Nephron (organoid): ENCODE results near the gene IVNS1ABP.

Experiments
- H3K27ac Mint-ChIP-seq, 3 experiments: 2 replicates each; pipeline ENCODE4 v1.8.0; 2020; ENCODE audit warnings: mixed read lengths in 3 of 3, mild to moderate bottlenecking in 2 of 3, moderate library complexity in 1 of 3
- H3K27me3 Mint-ChIP-seq: 2 replicates; pipeline ENCODE4 v1.8.0; 2021; ENCODE audit warnings: low read depth, mild to moderate bottlenecking, moderate library complexity, mixed read lengths
- H3K36me3 Mint-ChIP-seq: 2 replicates; pipeline ENCODE4 v1.8.0; 2020; ENCODE audit warnings: low read depth, mixed read lengths
- H3K4me1 Mint-ChIP-seq: 2 replicates; pipeline ENCODE4 v1.8.0; 2020; ENCODE audit warnings: mixed read lengths
- H3K4me3 Mint-ChIP-seq, 3 experiments: 2 replicates each; pipeline ENCODE4 v1.8.0; 2020; ENCODE audit warnings: mild to moderate bottlenecking in 3 of 3, mixed read lengths in 3 of 3, moderate library complexity in 2 of 3
- H3K9me3 Mint-ChIP-seq: 2 replicates; pipeline ENCODE4 v1.8.0; 2020; ENCODE audit warnings: mixed read lengths
- TF ChIP-seq, protein P1 (sequence below), 3 experiments: fragments of 200-600 bp; sonication (generic); IDR thresholded peaks; one replicate each; pipeline ENCODE4 v1.5.0; 2021; ENCODE audit warnings: antibody characterized with exemption in 3 of 3; ENCODE audit not compliant: unreplicated experiment in 3 of 3

The IVNS1ABP gene

GRCh38 chr1:185317886-185318310 is 855 bp upstream of the IVNS1ABP start:
- Mint-ChIP-seq H3K27ac (peak overlapping the region; percentile 96 to 99 (median 96)), H3K4me1 (peaks cover 44% of the 10 kb centered on the region), H3K36me3 (no peaks in the 10 kb centered on the region), H3K27me3 (no peaks in the 10 kb centered on the region), H3K4me3 (peak overlapping the region; percentile 94 to 99 (median 94)), H3K9me3 (no peaks in the 10 kb centered on the region)
- TF ChIP-seq, protein P1, sequence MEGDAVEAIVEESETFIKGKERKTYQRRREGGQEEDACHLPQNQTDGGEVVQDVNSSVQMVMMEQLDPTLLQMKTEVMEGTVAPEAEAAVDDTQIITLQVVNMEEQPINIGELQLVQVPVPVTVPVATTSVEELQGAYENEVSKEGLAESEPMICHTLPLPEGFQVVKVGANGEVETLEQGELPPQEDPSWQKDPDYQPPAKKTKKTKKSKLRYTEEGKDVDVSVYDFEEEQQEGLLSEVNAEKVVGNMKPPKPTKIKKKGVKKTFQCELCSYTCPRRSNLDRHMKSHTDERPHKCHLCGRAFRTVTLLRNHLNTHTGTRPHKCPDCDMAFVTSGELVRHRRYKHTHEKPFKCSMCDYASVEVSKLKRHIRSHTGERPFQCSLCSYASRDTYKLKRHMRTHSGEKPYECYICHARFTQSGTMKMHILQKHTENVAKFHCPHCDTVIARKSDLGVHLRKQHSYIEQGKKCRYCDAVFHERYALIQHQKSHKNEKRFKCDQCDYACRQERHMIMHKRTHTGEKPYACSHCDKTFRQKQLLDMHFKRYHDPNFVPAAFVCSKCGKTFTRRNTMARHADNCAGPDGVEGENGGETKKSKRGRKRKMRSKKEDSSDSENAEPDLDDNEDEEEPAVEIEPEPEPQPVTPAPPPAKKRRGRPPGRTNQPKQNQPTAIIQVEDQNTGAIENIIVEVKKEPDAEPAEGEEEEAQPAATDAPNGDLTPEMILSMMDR (IDR thresholded peaks at IDR 0.05; ENCODE audit: unreplicated experiment in 3 of 3): no peak

DNA sequence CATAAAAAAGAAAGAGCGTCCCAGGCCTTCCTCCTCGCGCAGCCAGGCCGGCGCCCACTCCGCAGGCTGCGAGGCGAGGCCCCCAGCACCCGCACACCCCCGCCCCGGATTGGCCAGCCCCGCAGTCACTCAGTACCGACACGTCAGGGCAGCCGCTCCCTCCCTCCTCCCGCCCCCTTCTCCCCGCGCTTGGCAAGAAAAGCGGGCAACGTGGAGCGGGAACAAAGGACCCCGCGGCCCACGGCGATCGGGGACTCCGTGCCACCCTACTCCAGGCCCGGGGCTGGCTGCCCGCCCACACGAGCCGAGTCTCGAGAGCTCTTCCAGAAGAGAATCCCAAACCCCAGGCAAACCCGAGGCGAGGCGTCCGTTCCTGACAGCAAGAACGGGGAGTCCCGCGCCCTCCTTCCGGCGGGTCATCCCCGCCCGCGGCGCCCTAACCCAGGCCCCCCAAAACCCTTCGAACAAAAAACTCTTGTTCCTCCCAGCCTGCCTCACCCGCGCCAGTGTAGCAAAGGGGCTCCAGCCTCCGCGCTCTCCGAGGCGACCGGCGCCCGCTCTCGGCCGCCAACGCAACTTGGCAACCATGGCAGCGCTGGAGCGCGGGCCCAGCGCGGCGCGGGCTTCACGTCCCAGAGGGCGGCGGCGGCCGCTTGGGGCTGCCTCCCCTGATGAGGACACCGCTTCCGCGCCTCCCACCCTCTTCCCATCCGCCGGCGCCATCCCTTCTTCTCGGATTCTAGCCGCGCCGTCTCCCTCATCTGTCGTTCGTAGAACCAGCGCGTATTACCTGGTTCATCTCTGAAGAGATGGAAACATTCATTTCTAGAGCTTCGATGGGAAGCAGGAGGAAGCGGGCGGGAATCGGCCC is 645 bp downstream of the IVNS1ABP start:
- no peaks in the 10 kb centered on the region for H3K27me3 Mint-ChIP-seq
- H3K27ac Mint-ChIP-seq: peak overlapping the region; percentile 96 to 99 (median 96)
- H3K4me3 Mint-ChIP-seq: peak overlapping the region; percentile 94 to 99 (median 94)
- H3K9me3 Mint-ChIP-seq: no peaks in the 10 kb centered on the region
- TF ChIP-seq, protein P1 (IDR thresholded peaks at IDR 0.05; ENCODE audit: unreplicated experiment in 3 of 3): peak in 1 of 3 experiments; percentile 11
- peaks cover 58% of the 10 kb centered on the region for H3K4me1 Mint-ChIP-seq
- H3K36me3 Mint-ChIP-seq: peaks cover 7% of the 10 kb centered on the region

DNA sequence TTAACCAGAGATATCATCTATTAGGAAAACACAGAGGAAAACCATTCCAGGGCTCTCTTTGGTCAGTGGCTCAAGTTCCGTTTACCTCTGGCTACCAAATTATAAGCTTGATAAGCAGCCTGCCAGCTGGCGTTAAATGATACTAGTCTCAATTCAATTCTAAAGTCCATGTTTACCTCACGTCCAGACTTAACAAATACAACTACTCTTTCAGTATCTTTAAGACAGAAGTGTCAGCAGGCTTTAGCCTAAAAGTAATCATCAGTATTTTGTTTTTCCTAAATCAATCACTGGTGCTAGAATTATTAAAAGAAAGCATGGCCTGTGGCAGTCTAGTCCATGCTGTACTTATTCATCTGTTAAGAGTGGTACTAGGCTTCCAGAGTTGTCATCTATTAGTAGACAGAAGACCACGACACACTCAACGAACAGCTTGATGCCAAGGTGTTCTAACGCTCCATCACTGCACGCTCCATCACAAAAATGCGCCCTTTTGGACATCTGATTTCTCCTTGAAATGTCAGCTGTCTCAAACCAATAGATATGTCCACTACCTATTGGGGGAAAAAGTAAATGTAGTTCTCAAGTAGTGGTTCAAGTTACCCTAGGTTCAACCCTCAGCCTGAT is 1.5 kb downstream of the IVNS1ABP start:
- Mint-ChIP-seq H3K27me3 (no peaks in the 10 kb centered on the region), H3K4me3 (peak overlapping the region; percentile 94 to 99 (median 94)), H3K4me1 (peaks cover 58% of the 10 kb centered on the region), H3K27ac (peak overlapping the region; percentile 96 to 99 (median 96)), H3K9me3 (no peaks in the 10 kb centered on the region), H3K36me3 (peaks cover 11% of the 10 kb centered on the region)
- TF ChIP-seq, protein P1 (IDR thresholded peaks at IDR 0.05; ENCODE audit: unreplicated experiment in 3 of 3): no peak

DNA sequence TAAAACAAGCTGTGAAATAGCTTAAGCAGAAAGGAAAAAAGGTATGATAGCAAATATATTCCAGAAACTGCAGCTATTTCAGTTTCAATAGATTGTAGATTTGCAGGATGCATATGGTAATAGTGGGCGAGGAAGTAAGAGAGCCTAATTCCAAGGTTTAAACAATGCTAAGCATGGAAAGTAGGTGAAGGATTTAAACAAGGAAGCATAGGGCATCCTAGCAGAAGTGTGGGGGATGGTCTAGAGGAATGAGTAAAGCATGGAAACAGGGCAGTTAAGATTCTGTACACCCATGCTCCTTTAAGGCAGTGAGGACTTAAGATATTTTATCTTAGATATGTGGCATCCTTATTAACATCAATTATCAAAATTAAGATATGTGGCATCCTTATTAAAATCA is 2.6 kb downstream of the IVNS1ABP start:
- H3K4me1 Mint-ChIP-seq: peaks cover 58% of the 10 kb centered on the region
- H3K27ac Mint-ChIP-seq: peak overlapping the region; percentile 30 to 74 (median 73)
- H3K27me3 Mint-ChIP-seq: no peaks in the 10 kb centered on the region
- H3K4me3 Mint-ChIP-seq: peak overlapping the region; percentile 94 to 99 (median 94)
- TF ChIP-seq, protein P1 (IDR thresholded peaks at IDR 0.05; ENCODE audit: unreplicated experiment in 3 of 3): no peak
- H3K36me3 Mint-ChIP-seq: peaks cover 17% of the 10 kb centered on the region
- H3K9me3 Mint-ChIP-seq: no peaks in the 10 kb centered on the region

GRCh38 chr1:185312361-185313138 is 4.5 kb downstream of the IVNS1ABP start:
- Mint-ChIP-seq H3K9me3 (no peaks in the 10 kb centered on the region), H3K4me3 (peak overlapping the region; percentile 94 to 99 (median 94)), H3K27me3 (no peaks in the 10 kb centered on the region), H3K4me1 (peaks cover 44% of the 10 kb centered on the region), H3K36me3 (peaks cover 29% of the 10 kb centered on the region), H3K27ac (no peak overlapping the region)
- TF ChIP-seq, protein P1 (IDR thresholded peaks at IDR 0.05; ENCODE audit: unreplicated experiment in 3 of 3): no peak
